Tibial nerve (tissue), 4 donors: Measurements from ENCODE around the gene JUN. TPM values are rescaled to one million over a fixed set of nuclear protein-coding genes. Genes with fewer than 3 reads are reported as not detected.
A peak's percentile ranks its signal among the peaks of the same experiment; 100 is the strongest.

Experiments
- DNase-seq, 2 donors: peaks; one replicate each; pipeline ENCODE4 v3.0.0-alpha.2; 2019; ENCODE audit warnings: low spot score in 2 of 2
- H3K27ac ChIP-seq, 4 donors: fragments of 200-600 bp; sonication (generic) in 3 of 4; one replicate each; pipeline ENCODE4 v1.5.1; 2017 to 2019; ENCODE audit warnings: mild to moderate bottlenecking in 1 of 4
- H3K27me3 ChIP-seq, 2 donors: fragments of 200-600 bp; sonication (generic) in 1 of 2; one replicate each; pipeline versions ENCODE4 v1.5.1 to v1.6.0; 2017 to 2019
- H3K36me3 ChIP-seq, 3 donors: fragments of 200-600 bp; sonication (generic); one replicate each; pipeline ENCODE4 v1.5.1; 2018 to 2019
- H3K4me1 ChIP-seq, 4 donors: fragments of 200-600 bp; sonication (generic) in 3 of 4; one replicate each; pipeline ENCODE4 v1.5.1; 2017 to 2019
- H3K4me3 ChIP-seq, 4 donors: fragments of 200-600 bp; sonication (generic) in 3 of 4; one replicate each; pipeline ENCODE4 v1.5.1; 2017 to 2019; ENCODE audit warnings: mild to moderate bottlenecking in 1 of 4, moderate library complexity in 1 of 4
- H3K9me3 ChIP-seq, 4 donors: fragments of 200-600 bp; sonication (generic) in 3 of 4; one replicate each; pipeline ENCODE4 v1.5.1; 2017 to 2019
- EP300 ChIP-seq, 2 donors: sonication (generic); formaldehyde crosslinking; IDR thresholded peaks; one replicate each; pipeline ENCODE4 v1.6.1; 2017; ENCODE audit warnings: antibody characterized with exemption in 2 of 2, mild to moderate bottlenecking in 1 of 2
- POLR2A ChIP-seq, 2 donors: fragments of 450-650 bp; IDR thresholded peaks; one replicate each; pipeline ENCODE4 v1.6.1; 2017; ENCODE audit warnings: antibody characterized with exemption in 2 of 2, mild to moderate bottlenecking in 2 of 2, moderate library complexity in 2 of 2
- WGBS, 2 donors: methylation state at CpG; one replicate each; pipeline ENCODE4 v1.1.5; 2018; 5-methylcytosine and 5-hydroxymethylcytosine counted together
- total RNA-seq, 4 donors: library from RNA; depleted of rRNA; stranded (reverse); fragments of >200 nt; gene quantifications; one replicate each; pipeline ENCODE4 v1.1.0, GENCODE V29; 2016
- TF ChIP-seq, protein P1 (sequence below), 5 experiments: fragments of 200-600 bp in 3 of 5; fragments of 450-650 bp in 2 of 5; sonication (generic) in 3 of 5; IDR thresholded peaks; one replicate each; pipeline ENCODE4 v1.5.1; 2016 to 2019; ENCODE audit warnings: antibody characterized with exemption in 5 of 5, mild to moderate bottlenecking in 3 of 5, moderate library complexity in 2 of 5

The JUN gene
- total RNA-seq, 4 donors from 2014 or later: 169 to 267 (median 192) TPM

DNA sequence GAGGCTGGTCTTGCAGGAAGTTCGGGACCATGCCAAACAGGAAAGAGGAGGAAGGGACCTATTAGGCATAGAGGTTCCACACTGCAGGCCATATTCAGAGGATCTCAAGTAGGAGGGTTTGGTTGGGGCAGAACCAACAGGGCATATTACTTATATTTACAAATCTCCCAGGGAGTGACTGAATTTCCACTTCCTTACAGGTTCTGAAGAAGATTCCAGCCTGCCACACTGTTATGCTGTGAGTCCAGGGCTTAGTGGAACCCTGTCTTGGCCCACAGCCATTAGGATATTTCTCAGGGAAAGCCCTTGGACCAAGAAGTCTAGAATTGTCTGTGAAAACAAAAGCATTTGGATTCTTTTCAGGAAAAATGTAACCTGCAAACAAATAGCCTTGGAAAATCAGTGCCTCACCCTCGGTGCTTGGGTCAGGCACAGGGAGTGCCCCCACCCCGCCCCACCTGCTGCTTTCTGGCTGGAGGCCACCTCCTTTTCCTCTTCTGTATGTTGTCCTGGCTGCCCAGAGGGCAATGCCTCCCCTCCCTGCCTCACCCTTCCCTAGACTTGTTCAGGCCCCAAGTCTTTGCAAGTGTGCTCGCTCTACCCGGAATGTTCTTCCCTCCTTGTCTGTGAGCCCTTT is 41.0 kb upstream of the JUN start:
- 48 to 59% methylated on average over 5 of the region's 5 CpGs for WGBS, 2 donors
- Histone ChIP-seq H3K27ac (no peak overlapping the region), H3K36me3 (no peaks in the 10 kb centered on the region), H3K27me3 (no peaks in the 10 kb centered on the region), H3K9me3 (peaks cover 0 to 17% (median 6%) of the 10 kb centered on the region in 4 donors), H3K4me1 (peaks cover 0 to 3% (median 0%) of the 10 kb centered on the region in 4 donors), H3K4me3 (no peak overlapping the region)
- DNase-seq: no peak
- TF ChIP-seq, protein P1, sequence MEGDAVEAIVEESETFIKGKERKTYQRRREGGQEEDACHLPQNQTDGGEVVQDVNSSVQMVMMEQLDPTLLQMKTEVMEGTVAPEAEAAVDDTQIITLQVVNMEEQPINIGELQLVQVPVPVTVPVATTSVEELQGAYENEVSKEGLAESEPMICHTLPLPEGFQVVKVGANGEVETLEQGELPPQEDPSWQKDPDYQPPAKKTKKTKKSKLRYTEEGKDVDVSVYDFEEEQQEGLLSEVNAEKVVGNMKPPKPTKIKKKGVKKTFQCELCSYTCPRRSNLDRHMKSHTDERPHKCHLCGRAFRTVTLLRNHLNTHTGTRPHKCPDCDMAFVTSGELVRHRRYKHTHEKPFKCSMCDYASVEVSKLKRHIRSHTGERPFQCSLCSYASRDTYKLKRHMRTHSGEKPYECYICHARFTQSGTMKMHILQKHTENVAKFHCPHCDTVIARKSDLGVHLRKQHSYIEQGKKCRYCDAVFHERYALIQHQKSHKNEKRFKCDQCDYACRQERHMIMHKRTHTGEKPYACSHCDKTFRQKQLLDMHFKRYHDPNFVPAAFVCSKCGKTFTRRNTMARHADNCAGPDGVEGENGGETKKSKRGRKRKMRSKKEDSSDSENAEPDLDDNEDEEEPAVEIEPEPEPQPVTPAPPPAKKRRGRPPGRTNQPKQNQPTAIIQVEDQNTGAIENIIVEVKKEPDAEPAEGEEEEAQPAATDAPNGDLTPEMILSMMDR (IDR thresholded peaks at IDR 0.05): no peak
- no peak for TF ChIP-seq EP300 (IDR thresholded peaks at IDR 0.05)
- no peak for TF ChIP-seq POLR2A (IDR thresholded peaks at IDR 0.05)

DNA sequence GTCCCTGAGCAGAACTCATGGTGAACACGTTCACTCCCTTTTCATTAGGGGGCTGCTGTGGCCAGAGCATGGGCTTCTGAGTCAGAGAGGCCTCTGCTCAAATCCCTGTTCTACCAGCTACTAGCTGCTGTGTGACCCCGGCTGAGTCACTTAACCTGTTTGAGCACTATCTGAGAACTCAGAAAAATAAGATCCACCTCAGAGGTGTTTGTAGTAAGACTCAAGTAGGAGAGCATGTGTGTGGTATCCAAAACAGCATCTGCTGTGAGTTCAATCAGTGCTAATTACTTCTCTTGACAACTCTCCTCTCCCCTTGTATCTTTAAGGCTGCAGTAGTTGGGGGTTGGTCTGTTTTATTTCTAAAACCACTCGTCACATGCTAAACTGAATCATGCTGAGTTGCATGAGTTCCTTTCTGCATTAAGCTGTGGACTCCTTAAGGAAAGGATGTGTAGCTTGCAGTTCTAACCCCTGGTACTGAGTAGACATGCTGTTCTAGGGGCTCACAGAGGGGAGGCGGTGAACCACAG is 39.7 kb upstream of the JUN start:
- peaks cover 0 to 17% (median 6%) of the 10 kb centered on the region in 4 donors for H3K9me3 ChIP-seq
- no peak overlapping the region for H3K27ac ChIP-seq
- H3K4me1 ChIP-seq: peaks cover 0 to 6% (median 0%) of the 10 kb centered on the region in 4 donors
- H3K4me3 ChIP-seq: no peak overlapping the region
- no peak for DNase-seq
- no peaks in the 10 kb centered on the region for H3K36me3 ChIP-seq
- 79 to 82% methylated on average over 4 of the region's 4 CpGs for WGBS, 2 donors
- H3K27me3 ChIP-seq: no peaks in the 10 kb centered on the region
- TF ChIP-seq EP300 (IDR thresholded peaks at IDR 0.05): no peak

DNA sequence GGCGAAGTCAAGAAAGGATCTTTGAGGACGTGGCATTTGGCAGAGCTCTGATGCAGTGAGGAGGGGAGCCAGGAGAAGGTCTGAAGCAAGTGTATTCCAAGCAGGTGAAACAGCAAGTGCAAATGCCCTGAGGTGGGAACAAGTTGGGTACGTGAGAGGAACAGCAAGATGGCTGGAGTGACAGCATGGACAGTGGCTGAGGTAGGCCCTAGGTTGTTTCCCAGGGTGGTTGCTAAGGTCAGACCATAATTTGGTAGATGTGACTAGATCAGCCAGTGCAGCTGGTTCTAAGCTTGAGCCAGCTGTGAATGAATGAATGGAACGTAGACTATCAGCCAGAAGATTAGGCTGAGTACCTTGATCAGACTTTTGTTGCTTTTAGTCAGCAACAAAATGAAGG is 37.5 kb upstream of the JUN start:
- H3K27me3 ChIP-seq: no peaks in the 10 kb centered on the region
- no peak overlapping the region for H3K4me3 ChIP-seq
- H3K9me3 ChIP-seq: no peaks in the 10 kb centered on the region
- 88 to 89% methylated on average over 4 of the region's 4 CpGs for WGBS, 2 donors
- DNase-seq: no peak
- H3K4me1 ChIP-seq: peaks cover 0 to 13% (median 4%) of the 10 kb centered on the region in 4 donors
- no peak overlapping the region for H3K27ac ChIP-seq
- no peaks in the 10 kb centered on the region for H3K36me3 ChIP-seq
- TF ChIP-seq, protein P1 (IDR thresholded peaks at IDR 0.05): no peak
- no peak for TF ChIP-seq POLR2A (IDR thresholded peaks at IDR 0.05)
- TF ChIP-seq EP300 (IDR thresholded peaks at IDR 0.05): no peak

DNA sequence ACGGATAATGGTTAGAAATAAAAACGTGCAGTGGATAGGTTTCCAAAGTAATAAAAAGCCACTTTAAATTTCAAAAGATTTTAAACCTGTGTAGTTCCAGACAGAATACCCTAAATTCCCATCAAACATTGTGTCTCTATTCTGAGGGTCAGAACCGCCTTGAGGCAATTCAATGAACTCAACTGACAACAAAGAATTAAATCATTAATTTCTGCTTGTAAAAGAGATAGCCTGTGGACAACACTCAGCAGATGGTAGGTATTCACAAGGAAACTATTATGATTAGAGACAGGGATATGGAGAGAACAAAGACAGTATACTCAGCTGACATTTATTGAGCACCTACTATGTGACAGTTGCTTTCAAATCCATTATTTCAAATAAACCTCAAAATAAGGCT is 35.1 kb upstream of the JUN start:
- no peak for DNase-seq
- H3K4me3 ChIP-seq: no peak overlapping the region
- H3K36me3 ChIP-seq: no peaks in the 10 kb centered on the region
- TF ChIP-seq POLR2A (IDR thresholded peaks at IDR 0.05): no peak
- TF ChIP-seq, protein P1 (IDR thresholded peaks at IDR 0.05): no peak
- no peak for TF ChIP-seq EP300 (IDR thresholded peaks at IDR 0.05)
- peaks cover 0 to 30% (median 13%) of the 10 kb centered on the region in 4 donors for H3K4me1 ChIP-seq
- H3K9me3 ChIP-seq: no peaks in the 10 kb centered on the region
- no peaks in the 10 kb centered on the region for H3K27me3 ChIP-seq
- WGBS, 2 donors: 64 to 68% methylated on average over 3 of the region's 3 CpGs
- H3K27ac ChIP-seq: peak overlapping the region in 1 of 4 donors; percentile 18

DNA sequence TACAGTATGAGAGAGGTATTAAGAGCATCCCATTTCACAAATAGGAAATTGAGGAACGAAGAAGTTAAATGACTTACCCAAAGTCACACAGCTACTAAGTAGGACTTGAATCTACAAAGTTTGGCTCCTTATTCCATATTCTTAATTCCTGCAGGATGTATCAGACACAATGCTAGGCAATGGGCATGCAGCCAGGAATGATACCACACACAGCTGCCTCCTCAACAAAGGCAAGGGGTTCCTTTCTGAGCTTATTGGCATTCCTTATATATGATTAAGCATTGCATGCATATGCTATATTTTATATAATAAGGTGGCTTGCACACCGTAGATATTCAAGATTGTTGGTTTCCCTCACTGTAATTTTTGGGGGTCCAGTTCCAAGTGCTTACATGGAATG is 34.2 kb upstream of the JUN start:
- H3K9me3 ChIP-seq: no peaks in the 10 kb centered on the region
- WGBS, 2 donors: 75 to 89% methylated on average over 2 of the region's 2 CpGs
- DNase-seq: no peak
- H3K4me3 ChIP-seq: no peak overlapping the region
- H3K27ac ChIP-seq: no peak overlapping the region
- H3K36me3 ChIP-seq: no peaks in the 10 kb centered on the region
- no peaks in the 10 kb centered on the region for H3K27me3 ChIP-seq
- peaks cover 0 to 37% (median 14%) of the 10 kb centered on the region in 4 donors for H3K4me1 ChIP-seq
- TF ChIP-seq, protein P1 (IDR thresholded peaks at IDR 0.05): no peak
- TF ChIP-seq POLR2A (IDR thresholded peaks at IDR 0.05) (no peak), EP300 (IDR thresholded peaks at IDR 0.05) (no peak)
